ENCODE measurements around the gene GRK7.
"Not testable (repeated sequence)": the region's sequence is repeated elsewhere in the genome, so short reads cannot be mapped to it uniquely, and the experiment has no call there.

Gene GRK7

GRCh38 chr3:141762552-141762951 is 656 bp upstream of the GRK7 start:
- not testable (repeated sequence) for DNase-seq

GRCh38 chr3:141764045-141764444 is 837 bp downstream of the GRK7 start:
- DNase-seq = no peak

DNA sequence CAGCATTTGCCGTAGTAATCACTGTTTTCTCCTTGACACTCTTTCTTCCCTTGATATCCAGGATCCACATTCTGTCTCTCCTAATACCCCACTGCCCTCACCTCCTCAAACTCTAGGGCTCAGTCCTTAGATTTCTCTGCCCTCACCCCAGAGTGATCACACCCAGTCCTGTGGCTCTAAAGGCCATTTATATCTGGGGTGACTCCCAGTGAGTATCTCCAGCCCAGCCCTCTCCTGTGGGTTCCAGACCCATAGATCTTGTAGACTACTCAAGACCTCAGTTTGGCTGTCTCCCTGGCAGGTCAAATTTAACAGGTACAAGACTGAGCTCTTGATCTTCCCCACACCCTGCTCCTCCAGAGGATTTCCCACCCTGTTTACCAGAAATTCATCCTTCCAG is 1.3 kb downstream of the GRK7 start:
- DNase-seq = no peak

- no peak for DNase-seq
Measured at GRCh38 chr3:141764986-141765385, 1.8 kb downstream of the GRK7 start.

DNA sequence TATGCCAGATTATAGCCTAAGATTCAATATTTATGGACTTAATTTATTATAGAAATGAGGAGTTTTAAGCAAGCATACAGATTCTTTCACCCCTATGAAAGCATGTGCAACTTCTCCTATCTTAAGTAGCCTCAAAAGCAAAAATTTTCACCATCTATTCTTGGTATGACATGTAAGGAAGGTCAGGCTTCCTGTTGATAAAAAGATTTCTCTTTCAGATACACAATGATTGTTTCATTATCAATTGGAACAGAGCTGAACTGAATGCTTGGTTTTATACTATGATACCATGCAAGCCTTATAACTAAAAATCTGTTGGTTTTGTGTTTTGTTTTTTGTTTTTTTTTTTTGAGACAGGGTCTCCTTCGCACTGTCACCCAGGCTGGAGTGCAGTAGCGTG is 3.9 kb downstream of the GRK7 start:
- DNase-seq = no peak

DNA sequence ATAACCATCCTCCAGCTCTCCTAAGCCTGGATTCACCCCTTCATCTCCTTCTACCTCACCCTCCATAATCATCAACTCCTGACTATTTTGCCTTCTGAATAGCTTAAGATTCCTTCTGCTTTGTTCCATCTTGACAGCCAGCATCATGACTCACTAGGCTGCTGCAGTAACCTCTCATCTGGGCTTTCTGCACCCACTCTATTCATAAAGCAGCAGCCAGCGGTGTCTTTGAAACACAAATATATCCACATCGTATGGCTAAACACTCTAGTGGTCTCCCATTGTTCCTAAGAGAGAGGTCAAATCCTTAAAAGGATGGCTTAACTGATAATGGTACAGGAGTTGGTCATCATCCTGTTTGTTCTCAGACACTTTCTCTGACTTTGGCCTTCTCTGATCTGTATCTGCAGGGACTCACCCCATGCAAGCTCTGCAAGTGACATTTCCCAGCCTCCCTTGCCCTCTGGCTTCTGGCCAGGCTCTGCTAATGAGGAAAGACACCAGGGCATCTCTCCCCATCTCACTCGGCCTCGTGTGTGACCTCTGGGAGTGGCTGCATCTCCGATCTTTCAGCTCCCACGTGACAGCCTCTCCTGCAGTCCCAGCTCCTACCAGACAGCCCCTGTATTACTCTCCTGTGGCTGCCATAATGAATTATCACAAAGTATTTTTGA is 6.2 kb downstream of the GRK7 start:
- no peak for DNase-seq

DNA sequence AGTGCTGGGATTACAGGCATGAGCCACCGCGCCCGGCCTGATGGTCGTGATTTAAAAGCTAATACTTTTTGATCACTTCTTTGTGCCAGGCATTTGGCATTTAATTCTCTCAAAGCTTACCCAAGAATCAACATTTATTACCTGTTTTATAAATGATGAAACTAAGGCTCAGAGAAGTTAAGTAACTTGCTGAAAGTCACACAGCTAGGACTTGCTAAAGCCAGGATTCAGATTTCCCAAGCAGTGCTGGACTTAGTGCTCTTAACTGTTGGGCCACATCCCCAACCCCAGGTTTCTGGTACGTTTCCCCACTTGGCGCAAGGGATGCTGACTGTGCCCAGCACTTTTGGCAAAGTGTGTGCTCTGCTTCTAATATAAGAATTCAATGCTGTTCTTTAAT is 10.5 kb downstream of the GRK7 start:
- no peak for DNase-seq

DNA sequence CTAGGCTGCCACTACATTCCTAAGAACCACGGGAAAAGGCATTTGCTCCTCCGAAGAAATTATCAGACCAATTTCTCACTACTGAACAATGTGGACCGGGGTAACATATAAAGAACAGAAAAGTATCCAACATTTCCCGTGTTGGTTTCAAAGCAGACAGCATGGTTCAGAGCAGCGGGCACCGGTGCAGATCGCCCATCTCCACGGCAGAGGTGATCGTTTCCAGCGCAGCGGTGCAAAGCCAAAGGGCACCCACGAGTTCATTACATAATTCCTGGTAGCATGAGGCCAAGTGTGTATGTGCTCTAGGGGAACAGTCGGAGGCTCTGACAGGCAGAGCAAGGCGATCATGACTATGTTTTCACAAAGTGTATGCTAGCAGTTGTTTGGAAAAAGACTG is 13.2 kb downstream of the GRK7 start:
- no peak for DNase-seq

- DNase-seq = no peak
Measured at GRCh38 chr3:141776885-141777284, 13.7 kb downstream of the GRK7 start.

GRCh38 chr3:141777957-141778813 is 15.0 kb downstream of the GRK7 start:
- no peak for DNase-seq

DNA sequence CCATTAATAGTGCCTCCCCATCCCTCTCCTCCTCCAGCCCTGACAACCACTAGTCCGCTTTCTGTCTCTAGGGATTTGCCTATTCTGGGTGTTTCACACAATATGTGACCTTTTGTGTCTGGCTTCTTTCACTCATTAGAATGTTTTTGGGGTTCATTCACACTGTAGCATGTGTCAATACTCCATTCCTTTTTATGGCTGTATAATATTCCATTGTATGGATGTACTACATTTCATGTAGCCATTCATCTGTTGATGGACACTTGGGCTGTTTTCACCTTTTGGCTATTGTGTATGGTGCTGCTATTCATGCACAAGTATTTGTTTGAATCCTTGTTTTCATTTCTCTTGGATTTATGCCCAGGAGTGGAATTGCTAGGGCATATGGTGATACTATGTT is 16.5 kb downstream of the GRK7 start:
- no peak for DNase-seq

DNA sequence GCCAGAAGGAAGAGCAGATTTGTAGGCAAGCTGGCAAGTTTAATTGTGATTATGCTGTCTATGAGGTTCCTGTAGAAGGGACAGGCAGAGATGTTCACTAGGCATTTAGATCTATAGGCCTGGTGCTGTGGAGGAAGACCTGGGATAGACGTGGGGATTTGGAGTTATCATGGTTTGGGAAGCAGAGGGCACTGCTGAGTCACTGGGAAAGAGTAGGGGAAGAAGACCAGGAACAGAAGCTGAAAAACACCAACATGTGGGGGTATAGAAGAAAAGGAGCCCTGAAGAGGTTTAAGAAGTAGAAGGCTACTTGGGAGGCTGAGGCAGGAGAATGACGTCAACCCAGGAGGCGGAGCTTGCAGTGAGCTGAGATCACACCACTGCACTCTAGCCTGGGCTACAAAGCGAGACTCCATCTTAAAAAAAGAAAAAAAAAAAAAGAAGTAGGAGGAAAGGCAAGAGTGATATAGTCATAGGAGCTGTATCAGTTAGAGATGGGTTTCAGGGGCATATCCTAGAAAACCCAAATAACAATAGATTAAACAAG is 19.3 kb downstream of the GRK7 start:
- no peak for DNase-seq

DNA sequence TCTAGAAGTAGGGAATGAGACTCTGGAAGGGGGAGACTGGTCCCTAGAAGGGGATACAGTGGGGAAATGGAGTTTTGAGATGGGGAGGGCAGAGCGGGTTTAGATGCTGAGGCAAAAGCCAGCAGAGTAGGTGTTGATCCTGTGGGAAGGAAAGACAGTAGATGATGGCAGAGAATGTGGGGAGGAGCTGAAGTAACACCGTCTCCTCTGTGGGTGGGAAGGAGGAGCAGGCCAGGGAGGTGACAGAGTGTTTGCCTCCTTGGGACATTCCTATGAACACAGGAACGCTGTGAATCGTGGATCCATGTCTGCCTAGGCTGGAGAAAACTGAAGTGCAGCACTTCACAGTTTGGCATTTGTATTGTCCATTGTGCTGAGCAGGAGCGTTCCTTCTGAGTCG is 20.4 kb downstream of the GRK7 start:
- no peak for DNase-seq

DNA sequence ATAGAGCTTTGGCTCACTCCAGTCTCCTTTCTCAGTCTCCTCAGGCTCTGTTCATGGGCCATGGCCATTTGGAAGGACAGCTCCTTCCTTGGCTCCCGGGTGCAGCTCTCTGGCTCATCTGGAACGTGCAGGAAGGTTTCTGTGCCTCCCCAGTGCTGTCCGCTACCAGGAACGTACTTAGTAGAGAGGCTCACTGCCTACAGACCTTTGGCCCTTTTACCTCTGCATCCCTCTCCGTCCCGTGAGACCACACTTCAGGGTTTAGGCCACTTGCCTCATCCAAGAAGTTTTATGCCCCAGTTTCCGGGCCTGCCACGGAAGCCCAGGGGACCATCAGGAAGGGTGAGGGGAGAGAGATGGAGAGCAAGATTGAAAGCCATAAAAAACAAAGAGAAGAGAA is 20.9 kb downstream of the GRK7 start:
- DNase-seq = no peak

DNA sequence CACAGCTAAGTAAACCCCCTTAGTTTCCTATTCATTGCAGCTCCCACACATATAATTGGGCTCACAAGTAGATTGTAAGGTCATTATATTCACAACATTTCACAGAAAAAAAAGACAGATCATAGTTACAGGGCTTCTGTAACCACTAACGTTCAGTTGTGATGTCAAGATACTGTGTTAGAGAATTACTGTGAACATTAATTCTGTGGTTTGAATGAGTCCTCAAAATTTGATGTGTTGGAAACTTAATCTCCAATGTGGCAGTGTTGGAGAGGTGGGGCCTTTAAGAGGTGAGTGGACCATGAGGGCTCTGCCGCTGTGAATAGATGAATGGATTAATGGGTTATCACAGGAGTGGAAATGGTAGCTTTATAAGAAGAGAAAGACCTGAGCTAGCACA is 21.3 kb downstream of the GRK7 start:
- DNase-seq = no peak

DNA sequence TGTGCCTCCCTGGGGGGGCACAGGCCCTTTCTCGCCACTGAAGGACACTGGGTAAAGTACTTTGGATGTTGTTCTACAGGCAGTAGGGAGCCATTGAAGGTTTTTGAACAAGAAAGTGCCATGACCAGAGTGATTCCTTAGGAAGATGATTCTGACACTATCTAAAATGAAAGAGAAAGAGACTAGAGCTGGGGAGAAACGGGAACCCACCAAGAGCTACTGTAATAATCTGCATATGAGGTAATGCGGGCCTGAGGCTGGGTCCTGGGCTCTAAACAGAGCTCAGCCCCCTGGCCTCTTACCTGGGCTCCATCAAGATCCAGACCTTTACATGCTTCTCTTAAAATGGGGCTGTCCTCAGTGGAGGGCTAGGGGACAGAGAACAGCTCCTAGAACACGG is 24.9 kb downstream of the GRK7 start:
- DNase-seq = no peak

DNA sequence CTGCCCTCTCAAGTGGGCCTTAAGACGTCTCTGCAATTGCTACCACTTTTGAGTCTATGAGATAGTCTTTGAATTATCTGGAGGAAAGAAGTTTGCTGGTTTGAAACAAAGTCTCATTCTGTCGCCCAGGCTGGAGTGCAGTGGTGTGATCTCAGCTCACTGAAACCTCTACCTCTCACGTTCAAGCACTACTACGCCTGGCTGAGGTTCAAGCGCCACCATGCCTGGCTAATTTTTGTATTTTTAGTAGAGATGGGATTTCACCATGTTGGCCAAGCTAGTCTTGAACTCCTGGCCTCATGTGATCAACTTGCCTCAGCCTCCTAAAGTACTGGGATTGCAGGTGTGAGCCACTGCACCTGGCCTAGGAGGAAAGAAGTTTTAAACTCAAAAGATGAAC is 25.5 kb downstream of the GRK7 start:
- not testable (repeated sequence) for DNase-seq

DNA sequence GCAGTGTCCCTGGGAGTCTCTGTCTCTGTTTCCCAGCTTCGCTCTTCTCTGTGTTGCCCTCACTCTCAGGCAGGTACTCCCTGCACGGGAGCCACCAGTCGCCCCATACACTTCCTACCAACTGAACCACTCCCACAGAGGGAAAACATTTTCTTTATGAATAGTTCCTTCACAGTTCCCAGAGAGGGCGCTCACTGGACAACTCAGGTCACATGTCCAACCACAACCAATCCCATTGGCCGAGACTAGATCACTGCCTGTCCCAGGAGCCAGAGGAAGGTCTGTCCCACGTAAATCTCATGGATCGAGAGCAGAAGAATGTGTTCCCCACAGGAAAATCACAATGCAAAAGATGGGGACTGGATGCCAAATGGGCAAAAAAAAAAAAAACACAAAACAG is 26.1 kb downstream of the GRK7 start:
- DNase-seq = no peak

GRCh38 chr3:141790171-141790570 is 27.0 kb downstream of the GRK7 start:
- no peak for DNase-seq

GRCh38 chr3:141792495-141792894 is 29.3 kb downstream of the GRK7 start:
- DNase-seq = no peak

DNA sequence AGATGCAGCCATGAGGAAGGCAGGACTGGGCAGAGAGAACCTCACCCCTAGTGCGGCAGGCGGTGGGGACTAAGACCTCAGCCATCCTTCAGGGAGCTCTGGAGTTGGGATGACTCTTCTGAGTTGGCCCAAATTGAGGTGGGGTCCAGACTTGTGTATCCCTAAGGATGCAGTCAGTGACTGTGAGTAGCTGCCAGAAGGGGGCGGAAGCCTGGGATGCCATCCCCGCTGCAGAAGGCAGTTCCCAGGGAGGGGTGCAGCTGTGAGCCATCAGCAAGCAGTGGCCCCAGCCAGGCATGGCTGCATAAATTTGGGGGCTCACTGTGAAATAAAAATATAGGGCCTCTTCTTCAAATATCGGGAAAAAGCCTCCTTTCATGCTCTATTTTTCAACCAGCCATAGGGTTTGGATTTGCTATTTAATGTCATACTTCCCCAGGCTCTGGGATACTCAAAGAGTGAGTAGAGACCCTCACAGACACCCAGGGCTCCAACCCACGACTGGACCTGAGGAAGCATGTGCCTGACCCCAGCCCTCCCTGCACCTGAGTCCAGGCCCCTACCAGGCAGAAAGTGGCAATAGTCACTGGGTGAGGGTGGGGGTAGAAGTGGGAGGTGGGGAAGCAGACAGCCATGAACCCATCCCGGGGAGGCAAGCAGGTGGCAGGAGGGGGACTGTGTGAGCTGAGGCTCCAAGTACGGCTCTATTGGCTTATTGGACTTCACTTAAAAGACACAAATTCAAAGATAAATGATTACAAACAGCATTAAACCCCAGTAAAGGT is 30.5 kb downstream of the GRK7 start:
- no peak for DNase-seq

- DNase-seq = no peak
Measured at GRCh38 chr3:141795276-141795675, 32.1 kb downstream of the GRK7 start.

- DNase-seq = no peak
Measured at GRCh38 chr3:141795741-141796080, 32.5 kb downstream of the GRK7 start.

Measured in NCI-H2081 (cell line).